Skeletal muscle tissue (tissue), 4 donors: ENCODE results near the gene LMO1. TPM values are rescaled to one million over a fixed set of nuclear protein-coding genes. Genes with fewer than 3 reads are reported as not detected.
A peak's percentile ranks its signal among the peaks of the same experiment; 100 is the strongest.

Experiments
- H3K27ac ChIP-seq: one replicate; pipeline ENCODE4 v1.7.0; 2013; ENCODE audit warnings: mild to moderate bottlenecking, low read depth, low read length, inconsistent platforms
- H3K27me3 ChIP-seq, 3 donors: one replicate each; pipeline ENCODE4 v1.7.0; 2013; ENCODE audit warnings: low read length in 3 of 3; ENCODE audit not compliant: control insufficient read depth in 3 of 3, insufficient read depth in 3 of 3
- H3K36me3 ChIP-seq, 3 donors: one replicate each; pipeline ENCODE4 v1.7.0; 2013; ENCODE audit warnings: low read length in 3 of 3; ENCODE audit not compliant: control insufficient read depth in 3 of 3, insufficient read depth in 3 of 3
- H3K4me1 ChIP-seq, 3 donors: one replicate each; pipeline ENCODE4 v1.7.0; 2013; ENCODE audit warnings: low read length in 3 of 3, mild to moderate bottlenecking in 3 of 3; ENCODE audit not compliant: control insufficient read depth in 3 of 3, insufficient read depth in 3 of 3
- H3K4me3 ChIP-seq, 3 donors: one replicate each; pipeline ENCODE4 v1.7.0; 2013; ENCODE audit warnings: low read length in 3 of 3
- H3K9ac ChIP-seq, 3 donors: one replicate each; pipeline ENCODE4 v1.7.0; 2013; ENCODE audit warnings: low read length in 3 of 3, mild to moderate bottlenecking in 3 of 3, moderate library complexity in 2 of 3, low read depth in 1 of 3
- H3K9me3 ChIP-seq, 3 donors: one replicate each; pipeline ENCODE4 v1.7.0; 2013; ENCODE audit warnings: low read length in 3 of 3; ENCODE audit not compliant: control insufficient read depth in 3 of 3
- total RNA-seq: library from RNA; depleted of rRNA; stranded (reverse); fragments of >200 nt; gene quantifications from one replicate; pipeline ENCODE4 v1.2.3, GENCODE V29; 2014
- donor health status: Osteomylitis.

Gene LMO1
- total RNA-seq, 1 donor from 2014 or later = not detected

DNA sequence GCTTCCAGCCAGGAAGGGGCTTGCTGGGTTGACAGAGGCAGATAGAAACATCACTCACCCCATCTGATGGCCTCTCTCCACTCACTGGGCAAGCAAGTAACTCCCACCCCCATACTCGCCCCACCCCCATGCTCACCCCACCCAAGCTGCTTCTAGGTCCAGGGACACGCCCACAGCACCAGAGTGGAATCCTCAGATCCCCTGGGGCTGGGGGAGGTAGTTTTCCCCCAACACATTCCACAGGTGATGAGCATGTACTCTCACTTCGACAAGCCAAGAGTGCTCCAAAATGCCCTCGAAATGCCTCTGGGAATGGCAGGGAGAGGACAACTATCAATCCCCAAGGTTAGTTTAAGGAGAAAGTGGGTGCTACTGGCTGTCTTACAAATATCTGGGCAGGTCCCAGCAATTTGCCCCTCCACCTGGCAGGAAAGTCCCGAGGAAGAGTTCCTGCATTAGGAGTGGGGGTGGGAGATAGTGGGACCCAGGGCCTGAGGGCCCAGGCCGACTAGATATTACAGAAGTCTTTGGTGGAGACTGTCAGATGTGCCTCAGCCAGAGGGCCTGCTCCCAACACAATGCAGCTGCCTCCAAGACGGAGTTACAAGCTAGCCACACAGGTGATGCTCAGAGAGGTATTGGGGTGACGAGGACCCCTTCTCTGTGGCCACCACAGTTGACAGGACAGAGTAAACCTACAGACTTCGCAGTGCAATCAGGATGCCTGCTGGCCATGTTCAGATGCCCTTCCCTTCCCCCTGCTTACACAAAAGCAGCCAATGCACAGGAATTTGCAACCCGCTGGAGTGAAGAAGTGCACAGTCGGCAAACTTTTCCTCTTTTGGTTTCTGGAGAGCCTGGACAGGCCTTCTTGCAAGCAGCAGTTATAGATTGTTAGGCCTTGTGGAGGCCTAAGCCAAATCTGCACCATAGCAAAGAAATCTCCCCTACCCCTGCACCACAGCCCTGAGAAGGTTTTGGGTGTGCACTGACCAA, 2.9 kb upstream of the LMO1 start:
- Histone ChIP-seq H3K27me3 (peaks cover 49 to 58% (median 53%) of the 10 kb centered on the region in 3 donors), H3K27ac (no peak overlapping the region), H3K9ac (no peak overlapping the region)

DNA sequence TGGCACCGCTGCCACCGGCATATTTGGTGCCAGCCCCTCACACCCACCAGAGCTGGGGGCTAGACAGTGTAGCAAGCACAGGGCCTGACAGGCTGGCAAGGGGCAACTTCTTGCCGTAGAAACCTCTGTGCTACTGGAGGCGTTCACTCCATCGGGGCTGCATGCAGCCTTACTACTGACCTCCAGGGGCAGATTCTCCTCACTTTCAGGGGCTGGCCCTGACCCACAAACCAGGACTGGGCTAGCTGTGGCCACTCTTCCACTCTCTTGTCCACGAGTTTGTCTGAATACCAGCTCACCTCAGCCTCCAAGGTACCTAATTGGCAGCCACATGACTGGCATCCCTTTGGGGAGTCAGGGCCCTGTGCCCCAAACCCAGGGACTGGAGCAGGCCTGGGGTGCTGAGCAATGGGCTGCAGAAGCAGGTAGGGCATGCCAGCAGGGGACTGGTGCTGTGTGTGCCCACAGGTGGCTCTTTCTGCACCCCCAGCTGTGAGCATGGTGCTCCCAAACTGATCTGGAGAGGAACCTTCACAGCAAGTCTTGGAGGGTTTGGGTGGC, 2.1 kb upstream of the LMO1 start:
- Histone ChIP-seq H3K4me1 (peaks cover 21 to 30% (median 26%) of the 10 kb centered on the region in 3 donors), H3K27ac (no peak overlapping the region), H3K4me3 (no peak overlapping the region), H3K36me3 (no peaks in the 10 kb centered on the region), H3K9ac (no peak overlapping the region), H3K9me3 (no peaks in the 10 kb centered on the region), H3K27me3 (peaks cover 53 to 54% (median 53%) of the 10 kb centered on the region in 3 donors)

More for the DNA sequence above, 2.9 kb upstream of the LMO1 start:
- Histone ChIP-seq H3K4me3 (no peak overlapping the region), H3K9me3 (no peaks in the 10 kb centered on the region), H3K4me1 (peaks cover 21 to 26% (median 22%) of the 10 kb centered on the region in 3 donors), H3K36me3 (no peaks in the 10 kb centered on the region)

DNA sequence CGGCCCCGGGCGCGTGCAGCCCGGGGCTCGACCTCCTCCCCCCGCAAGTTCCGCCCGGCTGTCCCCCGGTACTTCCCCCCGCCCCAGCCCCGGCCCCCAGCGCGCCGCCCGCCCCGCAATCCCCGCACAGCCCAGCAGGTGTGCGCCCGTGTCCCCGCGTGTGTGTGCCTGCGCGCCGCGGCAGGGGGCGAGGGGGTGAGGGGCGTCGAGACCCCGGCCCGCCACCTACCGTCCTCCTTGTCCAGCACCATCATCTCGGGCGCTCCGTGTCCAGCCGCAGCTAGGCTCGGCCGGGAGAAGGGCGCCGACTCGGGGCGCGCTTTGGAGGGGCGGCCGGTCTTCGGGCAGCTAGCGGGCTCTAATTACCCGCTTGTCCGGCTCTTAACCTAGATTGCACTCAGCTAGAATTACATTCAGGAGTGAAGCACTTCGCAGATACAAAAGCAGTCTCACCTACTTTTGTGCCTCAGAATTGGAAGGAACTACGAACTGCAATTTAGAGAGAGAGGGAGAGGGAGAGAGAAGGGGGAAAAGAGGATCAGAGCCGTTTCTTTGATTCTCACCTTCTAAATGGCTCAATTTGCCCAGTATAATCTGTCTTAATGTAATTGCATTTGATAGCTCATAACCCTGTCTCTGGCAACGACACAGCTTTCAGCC, 439 bp downstream of the LMO1 start:
- Histone ChIP-seq H3K4me1 (peaks cover 37 to 50% (median 47%) of the 10 kb centered on the region in 3 donors), H3K27ac (no peak overlapping the region), H3K9me3 (no peaks in the 10 kb centered on the region), H3K27me3 (peaks cover 34 to 40% (median 40%) of the 10 kb centered on the region in 3 donors), H3K9ac (peak overlapping the region; percentile 2 to 86 (median 47)), H3K36me3 (no peaks in the 10 kb centered on the region), H3K4me3 (peak overlapping the region; percentile 66 to 79 (median 77))

DNA sequence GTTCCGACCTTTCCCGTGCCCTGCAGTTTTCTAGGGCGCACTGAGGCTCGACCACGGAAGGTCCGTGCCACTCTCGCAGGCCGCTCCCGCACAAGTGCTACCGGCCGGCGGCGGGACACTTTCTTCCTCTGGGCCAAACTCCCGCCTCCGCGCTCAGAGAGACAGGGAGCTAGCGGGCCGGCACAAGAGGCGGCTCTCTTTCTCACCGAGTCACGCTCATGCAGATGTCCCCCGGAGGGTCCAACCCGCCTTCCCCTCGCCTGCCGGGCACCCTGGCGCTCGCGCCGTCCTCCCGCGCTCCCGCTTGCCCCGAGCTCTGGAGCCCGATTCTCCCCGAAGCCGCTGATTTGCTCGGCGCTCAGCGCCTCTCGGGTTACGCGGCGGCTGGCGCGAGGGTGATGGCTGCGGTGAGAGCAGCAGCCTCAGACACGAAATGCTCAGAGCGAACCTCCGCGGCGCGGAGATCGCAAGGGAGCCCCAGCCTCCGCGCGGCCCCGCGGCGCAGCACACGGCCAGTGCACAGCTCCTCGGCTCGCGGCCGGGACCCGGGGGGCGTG, 1.0 kb downstream of the LMO1 start:
- Histone ChIP-seq H3K36me3 (no peaks in the 10 kb centered on the region), H3K9ac (peak overlapping the region; percentile 65 to 86 (median 74)), H3K27ac (peak overlapping the region; percentile 25), H3K4me3 (peak overlapping the region; percentile 66 to 79 (median 77)), H3K9me3 (no peaks in the 10 kb centered on the region), H3K4me1 (peaks cover 37 to 51% (median 49%) of the 10 kb centered on the region in 3 donors), H3K27me3 (peaks cover 31 to 34% (median 34%) of the 10 kb centered on the region in 3 donors)

DNA sequence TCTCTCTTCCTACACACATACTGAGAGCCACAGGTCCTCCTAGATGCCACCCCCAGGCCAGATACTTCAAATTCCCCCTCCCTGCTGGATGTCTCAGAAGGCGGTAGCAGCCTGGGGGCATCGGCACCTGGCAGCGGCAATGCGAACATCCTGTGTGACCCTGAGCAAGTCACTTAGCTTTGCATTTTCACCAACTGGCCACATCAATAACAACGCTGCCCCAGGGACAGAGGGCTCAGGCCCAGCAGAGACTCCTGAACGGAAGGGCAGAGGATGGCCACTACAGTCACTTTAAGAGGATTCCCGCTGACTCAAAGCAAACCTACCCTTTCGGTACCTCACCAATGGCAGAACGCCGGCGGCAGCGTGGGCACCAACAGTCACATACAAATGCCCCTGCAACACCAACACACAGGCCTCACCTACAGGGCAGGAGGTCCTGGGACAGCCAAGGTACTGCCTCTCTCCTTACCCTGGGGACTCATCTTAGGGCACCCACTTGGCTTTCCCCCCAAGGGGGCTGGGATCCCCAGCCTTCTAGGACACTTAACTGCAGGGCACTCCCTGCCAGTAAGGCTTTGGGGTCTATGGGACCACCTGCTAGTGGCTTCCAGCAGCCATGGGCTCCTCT, 1.6 kb downstream of the LMO1 start:
- H3K9ac ChIP-seq = peak overlapping the region; percentile 65 to 86 (median 74)
- peak overlapping the region; percentile 25 for H3K27ac ChIP-seq
- H3K27me3 ChIP-seq = peaks cover 25 to 28% (median 28%) of the 10 kb centered on the region in 3 donors
- no peaks in the 10 kb centered on the region for H3K9me3 ChIP-seq
- peaks cover 40 to 55% (median 53%) of the 10 kb centered on the region in 3 donors for H3K4me1 ChIP-seq
- H3K36me3 ChIP-seq = no peaks in the 10 kb centered on the region
- H3K4me3 ChIP-seq = peak overlapping the region; percentile 66 to 79 (median 77)

DNA sequence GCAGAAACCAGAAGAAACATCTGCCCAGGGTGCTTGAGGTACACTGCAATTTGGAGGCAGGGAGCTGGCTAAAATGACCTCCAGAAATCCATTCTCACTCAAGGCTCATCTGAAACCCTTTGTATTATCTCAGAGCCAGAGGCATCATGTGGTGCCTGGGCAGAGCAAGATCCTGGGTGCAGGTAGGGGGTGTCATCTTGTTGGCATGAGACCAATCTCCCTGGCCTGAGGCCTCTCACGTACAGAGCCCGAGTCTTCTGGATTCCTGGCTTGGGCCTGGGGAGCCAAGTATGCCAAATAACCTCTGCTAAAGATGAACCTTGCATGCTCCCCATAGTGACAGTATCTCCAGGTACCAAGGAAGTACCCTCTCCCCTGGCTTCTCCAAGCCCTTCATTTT, 2.4 kb downstream of the LMO1 start:
- Histone ChIP-seq H3K9me3 (no peaks in the 10 kb centered on the region), H3K9ac (peak overlapping the region in 1 of 3 donors; percentile 86), H3K27ac (no peak overlapping the region), H3K27me3 (peaks cover 17 to 24% (median 20%) of the 10 kb centered on the region in 3 donors), H3K4me1 (peaks cover 42 to 57% (median 56%) of the 10 kb centered on the region in 3 donors), H3K36me3 (no peaks in the 10 kb centered on the region), H3K4me3 (peak overlapping the region in 1 of 3 donors; percentile 77)

DNA sequence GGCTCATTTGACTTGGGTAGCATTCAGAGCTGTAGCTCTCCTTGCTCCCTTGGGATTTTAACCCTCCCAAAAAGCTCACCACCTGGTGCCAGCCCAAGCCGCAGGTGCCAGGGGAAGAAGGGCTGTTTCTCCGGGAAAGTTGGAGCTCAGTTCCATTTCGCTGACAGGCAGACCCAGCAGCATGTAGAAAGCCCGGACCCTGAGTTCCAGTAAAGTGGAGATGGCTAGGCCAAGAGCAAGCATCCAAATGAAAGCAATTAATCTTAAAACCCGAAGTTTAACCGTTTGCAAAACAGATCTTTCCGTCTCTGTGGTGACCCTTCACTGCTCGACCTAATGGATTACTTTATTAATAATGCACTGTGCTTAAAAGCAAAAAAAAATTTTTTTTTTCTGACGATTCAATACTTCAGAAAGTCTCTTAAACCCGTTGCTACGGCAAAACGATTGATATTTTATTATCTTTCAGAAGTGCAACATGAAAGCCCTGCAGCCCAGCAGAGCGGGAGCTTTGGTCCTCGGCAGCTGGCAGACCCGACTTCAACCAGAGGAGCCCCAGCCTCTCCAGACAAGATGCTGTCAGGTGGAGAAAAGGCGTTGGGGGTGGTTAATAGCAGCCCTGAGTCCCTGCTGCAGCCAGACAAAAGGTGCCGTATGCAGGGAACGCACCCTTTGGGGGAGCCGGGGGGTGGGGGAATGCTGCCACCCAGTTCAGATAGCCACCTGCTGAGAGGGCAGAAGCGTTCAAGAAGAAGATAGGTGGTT, 3.3 kb downstream of the LMO1 start:
- Histone ChIP-seq H3K9ac (no peak overlapping the region), H3K27ac (no peak overlapping the region), H3K36me3 (no peaks in the 10 kb centered on the region), H3K27me3 (peaks cover 10 to 16% (median 12%) of the 10 kb centered on the region in 3 donors), H3K4me3 (no peak overlapping the region), H3K9me3 (no peaks in the 10 kb centered on the region), H3K4me1 (peaks cover 42 to 57% (median 56%) of the 10 kb centered on the region in 3 donors)

DNA sequence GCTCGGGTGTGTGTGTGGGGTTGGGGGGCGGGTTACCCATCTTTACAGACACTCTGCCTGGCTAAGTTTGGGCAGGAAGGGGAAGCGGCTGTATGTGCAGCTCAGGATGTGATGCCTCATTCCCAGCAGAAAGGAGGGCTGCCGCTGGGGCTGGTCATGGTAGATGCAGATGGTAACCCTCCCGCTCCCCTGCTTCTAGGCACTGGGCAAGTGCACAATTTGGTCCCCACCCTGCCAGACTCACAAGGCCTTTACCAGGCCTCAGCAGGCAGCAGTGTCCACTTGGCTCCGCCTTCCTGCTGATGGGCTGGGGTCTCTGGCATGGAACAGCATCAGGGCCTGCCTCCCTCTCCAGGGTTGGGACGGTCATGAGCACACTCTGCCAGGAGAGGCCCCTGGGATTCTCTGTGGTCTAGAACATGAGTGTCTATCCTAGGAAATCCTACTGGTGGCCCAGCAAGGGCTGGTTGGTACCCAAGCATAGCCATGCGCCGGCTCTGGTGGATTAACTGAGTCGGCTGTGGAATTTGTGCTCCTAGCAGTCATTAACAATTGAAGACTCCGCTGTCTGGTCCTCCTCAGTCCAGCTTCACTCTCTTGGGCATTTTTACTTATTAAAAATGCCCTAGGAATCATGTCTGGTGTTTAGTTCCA, 4.2 kb downstream of the LMO1 start:
- Histone ChIP-seq H3K4me3 (peak overlapping the region in 2 of 3 donors; percentile 39 to 63), H3K27ac (peak overlapping the region; percentile 79), H3K9ac (peak overlapping the region; percentile 1 to 83 (median 39)), H3K4me1 (peaks cover 42 to 57% (median 56%) of the 10 kb centered on the region in 3 donors), H3K27me3 (peaks cover 7 to 10% (median 9%) of the 10 kb centered on the region in 3 donors), H3K9me3 (no peaks in the 10 kb centered on the region), H3K36me3 (no peaks in the 10 kb centered on the region)
